NCI-H2029 (cell line): ENCODE measurements around the gene ITGAD.

Experiments
- DNase-seq: peaks from one replicate; lab custom pipeline; 2025; lab: John Stamatoyannopoulos, UW

The ITGAD gene

DNA sequence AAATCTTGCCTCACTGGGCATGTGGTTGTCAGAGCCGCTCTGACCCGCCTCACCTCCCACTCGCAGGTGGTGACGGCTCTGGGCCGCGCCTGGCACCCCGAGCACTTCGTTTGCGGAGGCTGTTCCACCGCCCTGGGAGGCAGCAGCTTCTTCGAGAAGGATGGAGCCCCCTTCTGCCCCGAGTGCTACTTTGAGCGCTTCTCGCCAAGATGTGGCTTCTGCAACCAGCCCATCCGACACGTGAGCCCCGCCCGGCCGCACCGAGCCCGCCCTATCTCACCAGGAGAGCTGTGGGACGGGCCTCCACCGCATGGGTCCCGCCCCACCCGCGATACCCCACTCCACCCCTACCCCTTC is 82.8 kb downstream of the ITGAD start:
- DNase-seq = no peak
